K562 (cell line): ENCODE measurements around the gene MECP2. TPM values are rescaled to one million over a fixed set of nuclear protein-coding genes. Genes with fewer than 3 reads are reported as not detected.

Experiments
- CXXC5 ChIP-seq: fragments of 250-450 bp; sonication (Bioruptor Pico); IDR thresholded peaks from 2 replicates; pipeline ENCODE4 v1.8.0; 2022; ENCODE audit warnings: inconsistent platforms, mild to moderate bottlenecking, moderate library complexity
- DACH1 ChIP-seq: fragments of 450-650 bp; IDR thresholded peaks from 2 replicates; pipeline ENCODE4 v1.6.1; 2018; ENCODE audit not compliant: partially characterized antibody
- FOS ChIP-seq: IDR thresholded peaks from 3 replicates; pipeline ENCODE4 v1.6.1; 2011; ENCODE audit not compliant: insufficient read length; ENCODE audit errors: extremely low read depth
- GABPA ChIP-seq: fragments of 200-800 bp; sonication (Bioruptor generic); conservative IDR thresholded peaks from 2 replicates; pipeline ENCODE4 v1.6.1; 2016; ENCODE audit warnings: low read depth, missing genetic modification characterization, missing compliant biosample characterization
- GABPB2 ChIP-seq: fragments of 250-450 bp; sonication (Bioruptor Pico); conservative IDR thresholded peaks from 2 replicates; pipeline ENCODE4 v1.5.1; 2021; ENCODE audit warnings: mild to moderate bottlenecking
- HNRNPL ChIP-seq: fragments of 200-400 bp; formaldehyde crosslinking; IDR thresholded peaks from 2 replicates; pipeline ENCODE4 v1.6.1; 2017; ENCODE audit warnings: low read depth, mild to moderate bottlenecking, low read length
- KLF13 ChIP-seq: fragments of 450-650 bp; IDR thresholded peaks from 2 replicates; pipeline ENCODE4 v1.6.1; 2016; ENCODE audit warnings: missing genetic modification characterization, low read depth, mild to moderate bottlenecking, missing compliant biosample characterization, moderate library complexity, borderline replicate concordance
- MBD2 ChIP-seq: sonication (generic); IDR thresholded peaks from 2 replicates; pipeline ENCODE4 v1.6.1; 2016; ENCODE audit warnings: low read depth, borderline replicate concordance
- NFYB ChIP-seq: IDR thresholded peaks from 2 replicates; pipeline ENCODE4 v1.6.1; 2011; ENCODE audit warnings: mild to moderate bottlenecking, moderate library complexity; ENCODE audit not compliant: insufficient read length; ENCODE audit errors: extremely low read depth
- PCBP2 ChIP-seq: fragments of 200-400 bp; formaldehyde crosslinking; IDR thresholded peaks from 2 replicates; pipeline ENCODE4 v1.6.1; 2018; ENCODE audit warnings: low read length, low read depth, mild to moderate bottlenecking, moderate library complexity; ENCODE audit not compliant: poor library complexity, severe bottlenecking
- RB1 ChIP-seq: fragments of 450-650 bp; IDR thresholded peaks from 2 replicates; pipeline ENCODE4 v1.6.1; 2017; ENCODE audit warnings: low read depth, mild to moderate bottlenecking
- RBM25 ChIP-seq: fragments of 200-400 bp; formaldehyde crosslinking; IDR thresholded peaks from 2 replicates; pipeline ENCODE4 v1.6.1; 2018; ENCODE audit warnings: low read length, low read depth, moderate library complexity; ENCODE audit not compliant: severe bottlenecking
- SETDB1 ChIP-seq: IDR thresholded peaks from one replicate; pipeline ENCODE4 v1.6.1; 2012; ENCODE audit warnings: low read length, control low read depth, inconsistent platforms
- SRF ChIP-seq, 2 experiments: fragments of 250-450, 450-650 bp in 1 of 2; sonication (Bioruptor Pico) in 1 of 2; sonication (generic) in 1 of 2; formaldehyde crosslinking; IDR thresholded peaks; 2 replicates each; pipeline versions ENCODE4 v1.5.0 to v1.5.1; 2020 to 2022; ENCODE audit warnings: mild to moderate bottlenecking in 1 of 2, missing genetic modification reagents in 1 of 2
- SRSF7 ChIP-seq: fragments of 200-400 bp; formaldehyde crosslinking; optimal IDR thresholded peaks from 2 replicates; pipeline ENCODE3; 2017; ENCODE audit warnings: mild to moderate bottlenecking, low read depth, low read length
- YY1 ChIP-seq, 3 experiments: IDR thresholded peaks; 2 replicates each; pipeline ENCODE4 v1.6.1; 2011; ENCODE audit warnings: low read length in 2 of 3, mild to moderate bottlenecking in 2 of 3, moderate library complexity in 2 of 3, borderline replicate concordance in 1 of 3, control low read depth in 1 of 3, low read depth in 1 of 3; ENCODE audit not compliant: insufficient read depth in 3 of 3, insufficient replicate concordance in 2 of 3, control insufficient read depth in 1 of 3, insufficient read length in 1 of 3; ENCODE audit errors: extremely low read depth in 1 of 3
- polyA plus RNA-seq, 8 experiments: library from polyadenylated mRNA; depleted of rRNA in 4 of 8; stranded (reverse) in 5 of 8; unstranded in 3 of 8; fragments of >200 nt; fragmentation: Nextera tagmentation in 2 of 8; fragmentation: Illumina TruSeq in 1 of 8; extraction: Ambion mirVana in 2 of 8; extraction: Trizol in 1 of 8; gene quantifications; 2 replicates each; pipeline versions ENCODE4 v1.2.1 to v1.2.3, GENCODE V29; 2011 to 2014; ENCODE audit warnings: inconsistent platforms in 1 of 8, missing spikeins in 1 of 8
- total RNA-seq, 7 experiments: library from RNA; depleted of rRNA in 6 of 7; stranded (reverse); fragments of >200 nt in 6 of 7; fragmentation: Illumina TruSeq in 2 of 7; extraction: Trizol in 2 of 7; gene quantifications; 2 replicates each; pipeline versions ENCODE4 v1.2.1 to v1.2.3, GENCODE V29; 2011 to 2021; ENCODE audit warnings: low replicate concordance in 1 of 7
- TF ChIP-seq, protein P1 (sequence below): fragments of 150-350 bp; IDR thresholded peaks from 2 replicates; pipeline ENCODE4 v1.6.1; 2014; ENCODE audit warnings: low read depth, mild to moderate bottlenecking, low read length, borderline replicate concordance
- TF ChIP-seq, protein P2 (sequence below): fragments of 250-450 bp; sonication (Bioruptor Pico); IDR thresholded peaks from 2 replicates; pipeline ENCODE4 v1.8.0; 2022; ENCODE audit warnings: inconsistent platforms
- TF ChIP-seq, protein P3 (sequence below): fragments of 200-800 bp; sonication (Bioruptor generic); IDR thresholded peaks from 2 replicates; pipeline ENCODE4 v1.6.1; 2017; ENCODE audit warnings: missing genetic modification characterization, missing compliant biosample characterization

MECP2 gene
- total and polyA plus RNA-seq, 9 of the 15 experiments (the other 6 are each of a cell fraction or from before 2014, with no cell fraction given): 2.1 to 50.9 (median 30.5) TPM

DNA sequence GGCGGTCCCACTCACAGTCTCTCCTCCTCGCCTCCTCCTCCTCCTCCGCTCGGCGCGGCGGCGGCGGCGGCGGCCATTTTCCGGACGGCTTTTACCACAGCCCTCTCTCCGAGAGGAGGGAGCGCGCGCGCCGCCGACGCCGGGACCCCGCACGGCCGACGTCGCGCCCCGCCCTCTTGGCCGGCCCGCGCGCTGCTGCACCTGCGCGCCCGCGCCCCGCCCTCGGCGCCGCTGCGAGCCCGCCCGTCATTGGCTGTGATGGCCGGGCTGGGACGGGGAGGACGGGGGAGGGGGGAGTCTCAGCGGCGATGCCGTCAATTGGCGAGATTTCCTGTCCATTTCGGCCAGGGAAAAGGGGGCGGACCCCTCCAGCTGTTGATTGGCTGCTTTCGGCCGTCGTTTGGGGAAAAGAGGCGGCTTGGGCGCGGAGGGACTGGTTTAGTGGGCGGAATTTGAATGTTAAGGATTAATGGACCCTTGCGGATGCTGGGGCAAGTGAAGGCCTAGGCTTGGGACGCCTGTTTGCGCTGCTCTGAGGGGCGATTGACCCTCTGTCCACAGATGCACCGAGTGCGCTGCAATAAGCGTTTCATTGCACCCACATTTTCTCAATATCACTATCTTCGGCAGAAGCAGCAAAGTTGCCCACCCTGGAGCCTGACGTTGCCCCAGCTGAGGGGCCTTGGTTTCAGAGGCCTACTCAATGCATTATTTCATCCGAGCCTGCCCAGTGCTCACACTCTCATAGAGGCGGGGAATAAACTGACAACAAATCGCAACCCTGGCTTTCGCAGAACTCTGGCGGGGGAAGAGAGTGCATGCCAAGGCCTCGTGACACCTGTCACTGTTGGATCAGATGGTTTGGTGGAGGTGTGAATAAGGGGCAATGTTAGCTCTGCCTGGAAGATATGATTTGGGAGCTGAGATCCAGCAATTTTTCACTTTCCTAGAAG is at the start of gene MECP2 (continued):
- TF ChIP-seq, protein P1, sequence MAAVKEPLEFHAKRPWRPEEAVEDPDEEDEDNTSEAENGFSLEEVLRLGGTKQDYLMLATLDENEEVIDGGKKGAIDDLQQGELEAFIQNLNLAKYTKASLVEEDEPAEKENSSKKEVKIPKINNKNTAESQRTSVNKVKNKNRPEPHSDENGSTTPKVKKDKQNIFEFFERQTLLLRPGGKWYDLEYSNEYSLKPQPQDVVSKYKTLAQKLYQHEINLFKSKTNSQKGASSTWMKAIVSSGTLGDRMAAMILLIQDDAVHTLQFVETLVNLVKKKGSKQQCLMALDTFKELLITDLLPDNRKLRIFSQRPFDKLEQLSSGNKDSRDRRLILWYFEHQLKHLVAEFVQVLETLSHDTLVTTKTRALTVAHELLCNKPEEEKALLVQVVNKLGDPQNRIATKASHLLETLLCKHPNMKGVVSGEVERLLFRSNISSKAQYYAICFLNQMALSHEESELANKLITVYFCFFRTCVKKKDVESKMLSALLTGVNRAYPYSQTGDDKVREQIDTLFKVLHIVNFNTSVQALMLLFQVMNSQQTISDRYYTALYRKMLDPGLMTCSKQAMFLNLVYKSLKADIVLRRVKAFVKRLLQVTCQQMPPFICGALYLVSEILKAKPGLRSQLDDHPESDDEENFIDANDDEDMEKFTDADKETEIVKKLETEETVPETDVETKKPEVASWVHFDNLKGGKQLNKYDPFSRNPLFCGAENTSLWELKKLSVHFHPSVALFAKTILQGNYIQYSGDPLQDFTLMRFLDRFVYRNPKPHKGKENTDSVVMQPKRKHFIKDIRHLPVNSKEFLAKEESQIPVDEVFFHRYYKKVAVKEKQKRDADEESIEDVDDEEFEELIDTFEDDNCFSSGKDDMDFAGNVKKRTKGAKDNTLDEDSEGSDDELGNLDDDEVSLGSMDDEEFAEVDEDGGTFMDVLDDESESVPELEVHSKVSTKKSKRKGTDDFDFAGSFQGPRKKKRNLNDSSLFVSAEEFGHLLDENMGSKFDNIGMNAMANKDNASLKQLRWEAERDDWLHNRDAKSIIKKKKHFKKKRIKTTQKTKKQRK: peak; percentile 57; the same call in 1 of the 2 replicates
- peak; percentile 10 for TF ChIP-seq GABPA (tag)
- TF ChIP-seq MBD2: peak; percentile 61; the same call in 1 of the 2 replicates
- peak; percentile 89 for TF ChIP-seq NFYB
- TF ChIP-seq HNRNPL: no peak
- TF ChIP-seq PCBP2: no peak
- TF ChIP-seq YY1 (IDR thresholded peaks at IDR 0.05; ENCODE audit: borderline replicate concordance in 1 of 3, control insufficient read depth in 1 of 3, extremely low read depth in 1 of 3, insufficient read depth in 3 of 3, insufficient read length in 1 of 3, insufficient replicate concordance in 2 of 3, low read depth in 1 of 3, low read length in 2 of 3): peak; percentile 63 to 92 (median 88)
- TF ChIP-seq FOS: peak; percentile 71
- TF ChIP-seq, protein P2, sequence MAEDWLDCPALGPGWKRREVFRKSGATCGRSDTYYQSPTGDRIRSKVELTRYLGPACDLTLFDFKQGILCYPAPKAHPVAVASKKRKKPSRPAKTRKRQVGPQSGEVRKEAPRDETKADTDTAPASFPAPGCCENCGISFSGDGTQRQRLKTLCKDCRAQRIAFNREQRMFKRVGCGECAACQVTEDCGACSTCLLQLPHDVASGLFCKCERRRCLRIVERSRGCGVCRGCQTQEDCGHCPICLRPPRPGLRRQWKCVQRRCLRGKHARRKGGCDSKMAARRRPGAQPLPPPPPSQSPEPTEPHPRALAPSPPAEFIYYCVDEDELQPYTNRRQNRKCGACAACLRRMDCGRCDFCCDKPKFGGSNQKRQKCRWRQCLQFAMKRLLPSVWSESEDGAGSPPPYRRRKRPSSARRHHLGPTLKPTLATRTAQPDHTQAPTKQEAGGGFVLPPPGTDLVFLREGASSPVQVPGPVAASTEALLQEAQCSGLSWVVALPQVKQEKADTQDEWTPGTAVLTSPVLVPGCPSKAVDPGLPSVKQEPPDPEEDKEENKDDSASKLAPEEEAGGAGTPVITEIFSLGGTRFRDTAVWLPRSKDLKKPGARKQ (CRISPR knock-in tag): 0 out of 2 replicates have a peak, but pooled peaks have one; percentile 52
- TF ChIP-seq SRSF7: no peak
- TF ChIP-seq, protein P3, sequence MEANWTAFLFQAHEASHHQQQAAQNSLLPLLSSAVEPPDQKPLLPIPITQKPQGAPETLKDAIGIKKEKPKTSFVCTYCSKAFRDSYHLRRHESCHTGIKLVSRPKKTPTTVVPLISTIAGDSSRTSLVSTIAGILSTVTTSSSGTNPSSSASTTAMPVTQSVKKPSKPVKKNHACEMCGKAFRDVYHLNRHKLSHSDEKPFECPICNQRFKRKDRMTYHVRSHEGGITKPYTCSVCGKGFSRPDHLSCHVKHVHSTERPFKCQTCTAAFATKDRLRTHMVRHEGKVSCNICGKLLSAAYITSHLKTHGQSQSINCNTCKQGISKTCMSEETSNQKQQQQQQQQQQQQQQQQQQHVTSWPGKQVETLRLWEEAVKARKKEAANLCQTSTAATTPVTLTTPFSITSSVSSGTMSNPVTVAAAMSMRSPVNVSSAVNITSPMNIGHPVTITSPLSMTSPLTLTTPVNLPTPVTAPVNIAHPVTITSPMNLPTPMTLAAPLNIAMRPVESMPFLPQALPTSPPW (CRISPR knock-in tag): peak; percentile 92
- peak; percentile 31; the same call in 1 of the 2 replicates for TF ChIP-seq RB1
- TF ChIP-seq GABPB2: no peak
- peak; percentile 54 for TF ChIP-seq RBM25
- peak; percentile 72 for TF ChIP-seq DACH1
- TF ChIP-seq KLF13 (tag): peak; percentile 28; the same call in 1 of the 2 replicates
- TF ChIP-seq CXXC5 (CRISPR knock-in tag): peak; percentile 23
- TF ChIP-seq SETDB1: no peak
- TF ChIP-seq SRF (CRISPR knock-in tag; IDR thresholded peaks at IDR 0.05): 0 out of 4 replicates have a peak, but pooled peaks of 1 of the 2 experiments have one; percentile 49
